GM12878 (cell line): ENCODE measurements around the gene ATRN. TPM values are rescaled to one million over a fixed set of nuclear protein-coding genes. Genes with fewer than 3 reads are reported as not detected.

Experiments
- ATAC-seq: fragments of 200-7000 bp; cut with Tn5 transposase; 3 replicates; pipeline ENCODE4 v1.9.1; 2020; ENCODE audit warnings: mild to moderate bottlenecking, moderate library complexity
- BruUV-seq: library from RNA; stranded (reverse); fragments of 400-500 nt; replicated peaks from 2 replicates; lab custom pipeline; 2021; lab: Mats Ljungman, UMichigan
- CTCF ChIA-PET: fragments of 300-600 bp; sonication (Branson Sonifier 250); formaldehyde crosslinking; extraction: SDS; loops from one replicate; lab custom pipeline; 2021; ENCODE audit warnings: inconsistent platforms; lab: Yijun Ruan, JAX
- POLR2A ChIA-PET: fragments of 350-600 bp; formaldehyde crosslinking; extraction: SDS; loops from one replicate; lab custom pipeline; 2021; ENCODE audit warnings: inconsistent platforms; lab: Charles Lee
- RAD21 ChIA-PET: fragments of 300-600 bp; sonication (Branson Sonifier 250); formaldehyde crosslinking; loops from one replicate; lab custom pipeline; 2023; ENCODE audit warnings: antibody characterized with exemption; ENCODE audit not compliant: unreplicated experiment; lab: Charles Lee
- SMC1A ChIA-PET: fragments of 300-600 bp; sonication (Branson Sonifier 250); formaldehyde crosslinking; loops from one replicate; lab custom pipeline; 2023; ENCODE audit not compliant: unreplicated experiment, uncharacterized antibody; lab: Charles Lee
- DNase-seq: peaks from one replicate; pipeline ENCODE4 v3.0.0-alpha.2; 2011; ENCODE audit warnings: low read depth, low spot score
- FAIRE-seq: peaks from 3 replicates; lab custom pipeline; 2011; peaks lifted over from hg19 to GRCh38; lab: Jason Lieb, UNC
- H2AFZ ChIP-seq: 2 replicates; pipeline ENCODE4 v1.6.0; 2011; ENCODE audit warnings: low read depth, low read length, control low read depth; ENCODE audit not compliant: control insufficient read depth
- H3K27ac ChIP-seq: 2 replicates; pipeline ENCODE4 v1.5.1; 2011; ENCODE audit warnings: control low read depth; ENCODE audit not compliant: control insufficient read depth, insufficient read depth
- H3K27me3 ChIP-seq, 2 experiments: replicated peaks in 1 of 2; 2 replicates each; pipeline versions ENCODE4 v1.6.0 to v1.6.1; 2011; ENCODE audit warnings: low read length in 1 of 2; ENCODE audit not compliant: control insufficient read depth in 2 of 2, insufficient read depth in 2 of 2
- H3K36me3 ChIP-seq, 2 experiments: 2 replicates each; pipeline ENCODE4 v1.5.1; 2011; ENCODE audit warnings: low read length in 1 of 2; ENCODE audit not compliant: control insufficient read depth in 2 of 2, insufficient read depth in 2 of 2
- H3K4me1 ChIP-seq: 2 replicates; pipeline ENCODE4 v1.6.1; 2011; ENCODE audit warnings: mild to moderate bottlenecking, low read length, moderate library complexity, mixed read lengths; ENCODE audit not compliant: control insufficient read depth, insufficient read depth
- H3K4me2 ChIP-seq: 2 replicates; pipeline ENCODE4 v1.6.0; 2011; ENCODE audit warnings: control low read depth; ENCODE audit not compliant: control insufficient read depth, insufficient read depth
- H3K4me3 ChIP-seq: fragments of 200-600 bp; sonication (generic); 2 replicates; pipeline ENCODE4 v1.5.1; 2016
- H3K79me2 ChIP-seq: 2 replicates; pipeline ENCODE4 v1.6.0; 2011; ENCODE audit warnings: low read length; ENCODE audit not compliant: control insufficient read depth, insufficient read depth
- H3K9ac ChIP-seq: 2 replicates; pipeline ENCODE4 v1.8.0; 2011; ENCODE audit warnings: low read length, control low read depth, mixed read lengths; ENCODE audit not compliant: control insufficient read depth, insufficient read depth
- H3K9me3 ChIP-seq: replicated peaks from 3 replicates; pipeline ENCODE4 v1.5.1; 2011; ENCODE audit warnings: mild to moderate bottlenecking, low read length; ENCODE audit not compliant: control insufficient read depth, insufficient read depth
- H4K20me1 ChIP-seq: 2 replicates; pipeline ENCODE4 v1.6.0; 2011; ENCODE audit not compliant: control insufficient read depth, insufficient read depth
- BRCA1 ChIP-seq: IDR thresholded peaks from 2 replicates; pipeline ENCODE4 v1.6.1; 2011; ENCODE audit warnings: low read depth, low read length, improper control_type of control experiment
- CBX5 ChIP-seq: sonication (generic); IDR thresholded peaks from 2 replicates; pipeline ENCODE4 v1.6.1; 2016; ENCODE audit warnings: low read depth, moderate library complexity, mild to moderate bottlenecking, inconsistent platforms
- CHD4 ChIP-seq: fragments of 200-600 bp; sonication (generic); IDR thresholded peaks from 2 replicates; pipeline ENCODE4 v1.6.1; 2016; ENCODE audit warnings: mild to moderate bottlenecking
- CREB1 ChIP-seq: IDR thresholded peaks from 2 replicates; pipeline ENCODE4 v1.6.1; 2012; ENCODE audit warnings: low read depth, mild to moderate bottlenecking, inconsistent platforms
- CREM ChIP-seq: IDR thresholded peaks from 2 replicates; pipeline ENCODE4 v1.6.1; 2014; ENCODE audit warnings: antibody characterized with exemption, low read depth
- CUX1 ChIP-seq: IDR thresholded peaks from 2 replicates; pipeline ENCODE4 v1.6.1; 2012; ENCODE audit warnings: improper control_type of control experiment, low read depth, low read length; ENCODE audit not compliant: insufficient replicate concordance
- EED ChIP-seq: sonication (generic); IDR thresholded peaks from 2 replicates; pipeline ENCODE4 v1.6.1; 2016; ENCODE audit warnings: antibody characterized with exemption, low read depth
- ETV6 ChIP-seq, 2 experiments: fragments of 450-650 bp in 1 of 2; IDR thresholded peaks in 1 of 2; conservative IDR thresholded peaks in 1 of 2; 2 replicates each; pipeline ENCODE4 v1.6.1; 2014; ENCODE audit warnings: antibody characterized with exemption in 1 of 2, borderline replicate concordance in 1 of 2, low read depth in 1 of 2, mild to moderate bottlenecking in 1 of 2, moderate library complexity in 1 of 2
- FOS ChIP-seq: IDR thresholded peaks from 3 replicates; pipeline ENCODE4 v1.6.1; 2011; ENCODE audit warnings: borderline replicate concordance; ENCODE audit not compliant: insufficient read length; ENCODE audit errors: extremely low read depth
- FOXK2 ChIP-seq: fragments of 450-650 bp; IDR thresholded peaks from 2 replicates; pipeline ENCODE4 v1.6.1; 2017; ENCODE audit warnings: mild to moderate bottlenecking, moderate library complexity
- HDAC6 ChIP-seq: fragments of 200-600 bp; sonication (generic); IDR thresholded peaks from one replicate; pipeline ENCODE4 v1.8.0; 2017; ENCODE audit warnings: antibody characterized with exemption; ENCODE audit not compliant: unreplicated experiment
- JUNB ChIP-seq: IDR thresholded peaks from 2 replicates; pipeline ENCODE4 v1.6.1; 2016; ENCODE audit warnings: antibody characterized with exemption, mild to moderate bottlenecking
- JUND ChIP-seq: IDR thresholded peaks from 2 replicates; pipeline ENCODE4 v1.6.1; 2012; ENCODE audit warnings: low read depth, mild to moderate bottlenecking, low read length, improper control_type of control experiment, moderate library complexity
- MAX ChIP-seq: IDR thresholded peaks from 2 replicates; pipeline ENCODE4 v1.6.1; 2012; ENCODE audit warnings: low read depth, low read length, improper control_type of control experiment
- MXI1 ChIP-seq: fragments of 150-350 bp; IDR thresholded peaks from 2 replicates; pipeline ENCODE4 v1.6.1; 2011; ENCODE audit warnings: low read depth, mild to moderate bottlenecking, inconsistent platforms, low read length, improper control_type of control experiment
- NFIC ChIP-seq: IDR thresholded peaks from 2 replicates; pipeline ENCODE4 v1.6.1; 2012; ENCODE audit warnings: low read depth, mild to moderate bottlenecking, inconsistent platforms, low read length, moderate library complexity
- RUNX3 ChIP-seq: IDR thresholded peaks from 2 replicates; pipeline ENCODE4 v1.6.1; 2012; ENCODE audit warnings: low read length, inconsistent platforms
- SIN3A ChIP-seq: IDR thresholded peaks from 2 replicates; pipeline ENCODE4 v1.6.1; 2012; ENCODE audit warnings: low read depth, low read length, improper control_type of control experiment
- STAT3 ChIP-seq: IDR thresholded peaks from 2 replicates; pipeline ENCODE4 v1.6.1; 2011; ENCODE audit warnings: low read depth, low read length, improper control_type of control experiment
- ZBED1 ChIP-seq: IDR thresholded peaks from 2 replicates; pipeline ENCODE4 v1.6.1; 2016; ENCODE audit warnings: borderline replicate concordance
- WGBS: methylation state at CpG from one replicate; pipeline ENCODE4 v1.1.6; 2016; ENCODE audit warnings: low lambda C conversion rate; ENCODE audit not compliant: insufficient replicate concordance, insufficient coverage; ENCODE audit errors: missing lambda C conversion rate; 5-methylcytosine and 5-hydroxymethylcytosine counted together
- in situ Hi-C: fragments of 300-500 bp; cut with MboI; formaldehyde crosslinking; loops from 9 replicates; pipeline ENCODE4 v1.14.3; 2018; ENCODE audit warnings: mixed read lengths
- intact Hi-C: fragments of 100-400 bp; cut with micrococcal nuclease; formaldehyde crosslinking; loops from one replicate; pipeline ENCODE4 v1.14.2; 2022; ENCODE audit not compliant: unreplicated experiment
- polyA plus RNA-seq, 11 experiments: library from polyadenylated mRNA; depleted of rRNA in 4 of 11; unstranded in 6 of 11; stranded (reverse) in 5 of 11; fragments of >200 nt; fragmentation: Nextera tagmentation in 4 of 11; fragmentation: Illumina TruSeq in 1 of 11; extraction: Ambion mirVana in 4 of 11; extraction: Trizol in 1 of 11; gene quantifications; 1 replicate in 1 of 11; 2 replicates in 10 of 11; pipeline versions ENCODE4 v1.2.1 to v1.2.3, GENCODE V29; 2011 to 2016; ENCODE audit warnings: inconsistent platforms in 2 of 11, missing spikeins in 2 of 11, low read depth in 1 of 11
- total RNA-seq, 4 experiments: library from RNA; depleted of rRNA in 3 of 4; stranded (reverse); fragments of >200 nt in 3 of 4; fragmentation: Illumina TruSeq in 1 of 4; extraction: Trizol in 1 of 4; gene quantifications; 2 replicates each; pipeline versions ENCODE4 v1.2.1 to v1.2.3, GENCODE V29; 2013 to 2021

The ATRN gene
- total and polyA plus RNA-seq, 10 of the 15 experiments (the other 5 are each of a cell fraction or from before 2014, with no cell fraction given) = 0.71 to 11.6 (median 6.9) TPM

- TF ChIP-seq FOS (no peak), MXI1 (no peak), BRCA1 (no peak), CUX1 (no peak), CREM (peak; percentile 79), CBX5 (no peak), CREB1 (peak; percentile 79)
Observed at GRCh38 chr20:3470627-3471396, at the start of gene ATRN (continued).

- CTCF ChIA-PET = no interaction called here
Observed at GRCh38 chr20:3421985-3422384, 48.8 kb upstream of the ATRN start.

More at GRCh38 chr20:3421985-3422384, 48.8 kb upstream of the ATRN start:
- no peak overlapping the region for H2AFZ ChIP-seq
- FAIRE-seq = no peak
- DNase-seq = no peak
- no peaks in the 10 kb centered on the region; the same call in 2 of the 3 replicates for H3K9me3 ChIP-seq
- intact Hi-C loops (no loop called here), in situ Hi-C loops (no loop called here)
- no peaks in the 10 kb centered on the region for H4K20me1 ChIP-seq
- no peaks in the 10 kb centered on the region for H3K27me3 ChIP-seq
- POLR2A ChIA-PET = no interaction called here
- H3K4me1 ChIP-seq = peaks cover 12% of the 10 kb centered on the region
- H3K79me2 ChIP-seq = no peaks in the 10 kb centered on the region
- SMC1A ChIA-PET = no interaction called here
- no peak overlapping the region for H3K4me2 ChIP-seq
- no peaks in the 10 kb centered on the region for H3K36me3 ChIP-seq
- TF ChIP-seq CHD4 (no peak), STAT3 (no peak), MAX (no peak), JUNB (no peak), MXI1 (no peak), ZBED1 (no peak), SIN3A (no peak), NFIC (no peak), EED (no peak), FOXK2 (no peak), RUNX3 (no peak), ETV6 (conservative IDR thresholded peaks at IDR 0.05 in 1 of 2, IDR thresholded peaks at IDR 0.05 in 1 of 2; ENCODE audit: borderline replicate concordance in 1 of 2, low read depth in 1 of 2) (no peak), JUND (no peak), HDAC6 (no peak)
- TF ChIP-seq, all 136 proteins: peak for 0
- Histone ChIP-seq H3K27ac (no peak overlapping the region), H3K4me3 (no peak overlapping the region), H3K9ac (no peak overlapping the region)
- ATAC-seq = no peak
- 86% methylated on average over 6 of the region's 6 CpGs for WGBS
- BruUV-seq = no TSS peak
- RAD21 ChIA-PET = no interaction called here
